HuH-7 (cell line): ENCODE results near the gene PRMT5.
"Not testable (repeated sequence)": the region's sequence is repeated elsewhere in the genome, so short reads cannot be mapped to it uniquely, and the experiment has no call there.

Experiments used
- DNase-seq: peaks from one replicate; pipeline ENCODE4 v3.0.0; 2011; ENCODE audit warnings: low spot score

PRMT5 gene

GRCh38 chr14:22932146-22932545, 3.0 kb upstream of the PRMT5 start:
- no peak for DNase-seq

- DNase-seq, result no peak
Observed at GRCh38 chr14:22929961-22930364, 787 bp upstream of the PRMT5 start.

DNA sequence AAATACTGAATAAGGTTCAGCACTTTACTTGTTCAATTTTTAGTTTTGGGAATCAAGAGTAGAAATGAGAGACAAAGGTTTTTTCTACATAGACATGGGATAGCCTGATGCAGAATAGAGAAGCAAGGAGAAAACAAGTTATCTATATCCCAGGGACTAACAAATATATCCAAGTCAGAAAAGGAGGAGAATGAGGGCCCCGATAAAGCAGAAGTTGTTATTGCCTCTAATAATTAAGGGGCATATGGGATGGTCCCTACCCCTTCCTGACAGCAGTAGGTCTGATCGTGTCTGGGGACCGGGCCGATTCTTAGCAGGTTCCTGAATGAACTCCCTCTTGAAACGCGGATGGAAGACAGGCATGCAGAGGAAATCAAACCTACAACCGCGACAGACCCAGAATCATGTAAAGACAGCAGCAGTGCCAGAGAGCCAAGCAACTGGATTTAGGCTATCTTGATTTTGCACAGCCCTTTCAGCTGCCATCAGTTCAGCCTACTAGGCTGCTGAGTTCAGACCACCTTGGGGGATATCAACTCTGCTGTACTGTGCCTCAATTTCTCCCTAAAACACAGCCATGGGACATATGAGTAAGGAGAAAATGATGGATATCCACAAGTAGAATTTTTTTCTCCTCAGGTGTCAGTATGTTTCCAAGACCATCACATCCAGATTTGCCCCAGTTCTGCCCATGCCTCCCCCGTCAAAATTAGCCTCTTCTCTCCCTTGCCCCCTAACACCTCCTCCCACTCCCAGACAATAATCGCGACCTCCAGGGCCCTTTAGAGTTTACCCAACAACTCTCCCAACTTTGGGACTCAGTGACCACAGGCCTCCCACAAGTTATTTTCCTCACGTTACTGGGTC, 706 bp downstream of the PRMT5 start:
- DNase-seq, result no peak

GRCh38 chr14:22926316-22926715, 2.9 kb downstream of the PRMT5 start:
- no peak for DNase-seq

- no peak for DNase-seq
Observed at GRCh38 chr14:22925513-22925912, 3.7 kb downstream of the PRMT5 start.

DNA sequence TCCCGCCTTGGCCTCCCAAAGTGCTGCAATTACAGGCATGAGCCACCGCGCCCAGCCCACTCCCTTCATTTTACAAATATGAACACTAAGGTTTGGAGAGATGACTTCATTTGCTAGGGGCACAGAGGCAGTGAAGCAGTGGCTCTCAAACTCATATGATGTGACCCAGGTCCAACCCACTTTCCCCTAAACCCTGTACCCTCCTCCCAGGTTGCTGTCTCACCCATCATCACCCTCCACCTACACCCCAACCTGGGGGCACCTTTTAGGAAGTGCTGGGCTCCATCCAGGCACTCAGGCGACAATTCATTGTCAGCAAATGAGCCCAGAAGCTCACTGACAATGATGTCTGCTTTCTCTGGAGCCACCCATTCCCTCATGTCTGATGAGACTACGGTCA, 5.4 kb downstream of the PRMT5 start:
- DNase-seq, result no peak

- DNase-seq, result no peak
Observed at GRCh38 chr14:22922294-22922693, 6.9 kb downstream of the PRMT5 start.

GRCh38 chr14:22920697-22921096, 8.5 kb downstream of the PRMT5 start:
- DNase-seq, result no peak

DNA sequence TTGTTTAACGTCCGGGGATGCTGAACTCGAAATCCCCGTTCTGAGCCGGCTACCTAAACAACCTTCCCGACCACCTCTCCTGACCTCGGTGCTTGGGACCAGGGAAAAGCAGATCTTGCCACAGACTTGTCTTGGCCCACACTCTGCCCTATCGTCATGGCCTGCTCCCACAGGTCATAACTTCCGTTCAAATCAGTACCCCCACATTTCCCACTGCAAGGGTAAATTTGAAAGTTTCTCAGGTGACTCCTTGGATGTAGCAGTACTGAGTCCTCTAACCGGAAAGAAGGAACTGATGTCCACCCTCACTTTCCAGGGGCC, 9.6 kb downstream of the PRMT5 start:
- no peak for DNase-seq

GRCh38 chr14:22918804-22919600, 10.2 kb downstream of the PRMT5 start, which contains the start of gene RBM23:
RBM23 (minus strand) TSS chr14:22919149.
- DNase-seq, result peak; percentile 46

DNA sequence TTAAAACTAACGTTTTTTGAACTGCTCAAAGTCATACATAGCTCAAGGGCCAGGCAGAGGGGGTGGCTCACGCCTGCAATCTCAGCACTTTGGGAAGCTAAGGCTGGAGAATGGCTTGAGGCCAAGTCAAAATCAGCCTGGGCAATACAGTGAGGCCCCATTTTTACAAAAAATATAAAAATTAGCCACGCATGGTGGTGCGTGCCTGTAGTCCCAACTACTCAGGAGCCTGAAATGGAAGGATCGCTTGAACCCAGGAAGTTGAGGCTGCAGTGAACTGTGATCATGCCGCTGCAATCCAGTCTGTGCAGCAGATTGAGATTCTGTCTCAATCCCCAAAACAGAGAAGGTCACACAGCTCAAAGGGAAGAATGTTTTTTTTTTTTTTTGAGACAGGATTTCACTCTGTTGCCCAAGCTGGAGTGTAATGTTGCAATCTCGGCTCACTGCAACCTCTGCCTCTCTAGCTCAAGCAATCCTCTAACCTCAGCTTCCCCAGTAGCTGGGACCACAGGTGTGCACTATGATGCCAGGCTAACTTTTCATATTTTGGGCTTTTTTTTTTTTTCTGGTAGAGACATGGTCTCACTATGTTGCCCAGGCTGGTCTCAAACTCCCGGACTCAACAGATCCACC, 13.2 kb downstream of the PRMT5 start:
- DNase-seq, result no peak

GRCh38 chr14:22914836-22915235, 14.3 kb downstream of the PRMT5 start:
- DNase-seq, result not testable (repeated sequence)

DNA sequence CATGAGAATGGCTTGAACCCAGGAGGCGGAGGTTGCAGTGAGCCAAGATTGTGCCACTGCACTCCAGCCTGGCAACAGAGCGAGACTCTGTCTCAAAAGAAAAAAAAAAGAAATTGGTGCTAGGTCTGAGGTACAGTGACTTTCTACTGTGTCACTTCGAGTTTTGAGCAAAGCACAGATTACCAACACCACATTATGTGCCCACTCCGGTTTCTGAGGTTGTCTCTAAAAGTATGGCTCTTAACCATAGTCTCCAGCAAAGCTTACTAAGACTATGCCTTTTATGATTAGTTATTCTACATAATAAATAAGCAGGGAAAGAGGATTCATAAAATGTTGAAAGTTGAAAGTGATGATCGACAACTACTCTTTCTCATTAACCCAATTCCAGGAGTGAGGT, 18.3 kb downstream of the PRMT5 start:
- no peak for DNase-seq

DNA sequence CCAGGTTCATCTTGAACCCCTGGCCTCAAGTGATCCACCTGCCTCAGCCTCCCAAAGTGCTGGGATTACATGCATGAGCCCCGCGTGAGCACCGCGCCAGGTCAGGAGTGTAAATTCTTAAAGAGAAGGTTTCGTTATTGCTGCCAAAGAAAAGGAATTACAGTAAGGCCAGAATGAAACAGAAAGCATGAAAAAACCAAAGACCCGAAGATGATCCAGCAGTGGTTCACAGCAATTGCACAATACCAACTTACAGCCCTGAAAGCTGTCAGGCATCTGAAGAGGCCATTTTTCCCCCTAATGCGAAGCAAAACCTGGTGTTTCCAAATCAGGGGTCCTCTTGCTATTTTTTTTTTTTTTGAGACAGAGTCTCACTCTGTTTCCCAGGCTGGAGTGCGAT, 20.6 kb downstream of the PRMT5 start:
- DNase-seq, result no peak

GRCh38 chr14:22907429-22907828, 21.7 kb downstream of the PRMT5 start:
- no peak for DNase-seq

- DNase-seq, result no peak
Observed at GRCh38 chr14:22906073-22906472, 23.1 kb downstream of the PRMT5 start.

GRCh38 chr14:22905627-22906026, 23.5 kb downstream of the PRMT5 start:
- no peak for DNase-seq

DNA sequence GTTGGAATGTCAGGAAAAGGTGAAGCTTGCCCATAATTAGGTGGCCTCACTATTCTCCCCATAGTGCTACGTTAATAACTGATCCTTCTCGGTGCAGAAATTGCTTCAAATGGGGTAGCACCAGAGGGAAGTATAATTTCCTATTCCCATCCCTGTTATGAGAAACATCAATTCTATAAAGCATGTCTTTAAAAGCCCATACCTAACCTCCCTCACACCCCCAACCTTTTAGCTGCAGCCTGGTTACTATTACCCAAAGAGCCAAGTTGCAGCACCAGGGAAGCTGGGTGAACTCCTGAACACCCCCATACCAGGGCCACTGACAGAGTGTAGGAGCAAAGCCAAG, 25.5 kb downstream of the PRMT5 start:
- DNase-seq, result no peak

- DNase-seq, result no peak
Observed at GRCh38 chr14:22901799-22902198, 27.4 kb downstream of the PRMT5 start.

DNA sequence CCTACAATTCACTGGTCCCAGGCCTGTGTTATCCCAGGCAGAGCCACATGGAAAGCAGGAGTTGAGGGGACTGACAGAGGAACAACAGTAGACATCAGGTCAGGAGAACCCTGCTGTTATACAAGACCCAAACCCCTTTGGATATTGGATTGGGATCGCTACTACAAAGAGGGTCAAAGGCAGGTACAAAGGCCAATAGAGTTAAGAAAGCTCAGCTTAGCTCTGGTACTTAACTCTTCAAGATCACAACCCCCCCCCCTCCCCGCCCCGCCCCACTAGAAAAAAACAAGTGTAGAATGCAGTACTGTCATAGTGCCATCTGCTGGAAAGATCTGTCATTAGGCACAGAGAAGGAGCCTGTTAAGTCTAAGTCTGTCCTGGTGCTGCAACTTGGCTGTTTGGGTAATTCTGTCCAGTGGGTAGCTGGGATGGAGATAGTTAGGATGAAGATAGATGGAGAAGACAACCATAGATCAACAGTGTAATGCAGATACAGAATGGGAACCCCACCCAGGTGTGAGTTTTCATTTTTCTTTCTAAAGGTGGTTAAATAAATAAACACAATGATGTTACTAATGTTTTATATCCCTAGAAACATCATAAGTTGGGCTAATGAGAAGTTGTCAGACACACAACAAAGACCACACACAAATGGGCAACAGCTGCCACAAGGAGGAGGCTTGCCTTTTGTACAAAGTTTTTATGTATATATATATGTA, 28.9 kb downstream of the PRMT5 start:
- DNase-seq, result peak; percentile 60

DNA sequence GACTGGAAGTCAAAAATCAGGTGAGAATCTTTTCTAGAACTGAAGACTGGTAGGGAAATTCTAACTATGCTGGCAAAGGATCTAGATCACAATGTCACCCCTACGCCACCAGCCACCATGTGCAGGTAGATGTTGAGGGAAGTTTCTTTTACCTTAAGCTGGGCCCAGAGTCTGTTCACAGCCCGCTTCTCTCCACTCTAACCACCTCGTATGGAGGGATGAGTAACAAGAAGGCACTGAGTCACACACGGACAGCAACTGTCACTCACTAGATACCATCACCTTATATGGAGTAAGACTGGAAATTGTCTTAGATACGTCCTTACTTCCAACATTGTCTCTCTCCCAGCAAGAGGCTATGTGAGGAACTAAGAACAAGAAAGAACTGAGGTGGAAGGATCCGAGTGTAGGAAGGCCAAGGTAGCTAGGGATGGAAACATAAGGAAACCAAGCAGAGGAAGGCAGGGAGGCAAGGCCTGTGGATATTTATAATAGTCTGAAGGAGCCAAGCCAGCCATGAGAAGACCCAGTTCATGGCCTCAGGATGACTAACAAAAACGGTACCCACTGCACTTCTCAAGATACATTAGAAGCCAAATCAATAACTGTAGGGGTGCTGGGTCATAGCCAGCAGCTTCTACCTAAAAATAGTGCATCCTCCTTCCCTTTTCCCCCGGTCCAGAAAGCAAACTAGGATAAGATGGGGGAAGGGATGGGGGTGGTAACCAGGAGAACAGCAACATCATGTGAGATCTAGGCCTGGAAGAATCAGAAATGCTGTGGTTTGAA, 30.7 kb downstream of the PRMT5 start:
- DNase-seq, result no peak

DNA sequence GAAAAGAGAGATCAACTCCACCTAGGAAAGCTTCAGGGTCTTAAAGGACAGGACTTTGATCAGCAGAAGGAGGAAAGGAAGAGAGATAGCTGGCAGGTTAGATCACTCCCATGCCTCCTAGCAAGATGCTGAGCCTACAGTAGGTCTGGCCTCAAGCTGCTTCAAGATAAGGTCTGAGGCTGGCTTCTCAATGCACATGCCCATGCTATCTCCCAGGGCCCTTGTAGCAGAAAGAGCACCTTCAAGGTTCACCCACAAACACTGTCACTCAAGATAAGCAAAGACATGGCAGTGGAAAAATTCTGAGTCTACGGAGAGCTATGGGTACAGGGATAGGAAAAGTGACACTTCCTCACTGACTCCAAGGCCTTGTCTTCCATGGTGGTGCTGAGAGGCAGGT, 31.8 kb downstream of the PRMT5 start:
- DNase-seq, result no peak
